ENCODE results near the gene OR6C68.
"Not testable (repeated sequence)": the region's sequence is repeated elsewhere in the genome, so short reads cannot be mapped to it uniquely, and the experiment has no call there.

The OR6C68 gene

GRCh38 chr12:55492078-55492477 lies at the start of gene OR6C68:
Gene OR6C68, plus strand, starts transcription at chr12:55492378. Its CDS starts 0 bp downstream, at chr12:55492378.
- DNase-seq (ENCODE audit: low spot score) = no peak

- no peak for DNase-seq (ENCODE audit: low spot score)
Measured at GRCh38 chr12:55443776-55444175, 48.4 kb upstream of the OR6C68 start, which contains the start of gene OR6C2. Gene OR6C2, plus strand, starts transcription at chr12:55444076. Its CDS starts 8,138 bp downstream, at chr12:55452214.

- DNase-seq (ENCODE audit: low spot score) = no peak
Measured at GRCh38 chr12:55445357-55445756, 46.8 kb upstream of the OR6C68 start.

GRCh38 chr12:55446326-55446725 lies 45.9 kb upstream of the OR6C68 start:
- no peak for DNase-seq (ENCODE audit: low spot score)

- no peak for DNase-seq (ENCODE audit: low spot score)
Measured at GRCh38 chr12:55448825-55449224, 43.4 kb upstream of the OR6C68 start.

GRCh38 chr12:55464926-55465325 lies 27.3 kb upstream of the OR6C68 start:
- DNase-seq (ENCODE audit: low spot score) = not testable (repeated sequence)

- no peak for DNase-seq (ENCODE audit: low spot score)
Measured at GRCh38 chr12:55467836-55468235, 24.3 kb upstream of the OR6C68 start.

GRCh38 chr12:55469291-55469690 lies 22.9 kb upstream of the OR6C68 start:
- no peak for DNase-seq (ENCODE audit: low spot score)

GRCh38 chr12:55470088-55470829 lies 21.9 kb upstream of the OR6C68 start, which contains the start of gene OR6C70:
Gene OR6C70, minus strand, starts transcription at chr12:55470138. Its CDS starts 0 bp downstream, at chr12:55470138.
- DNase-seq (ENCODE audit: low spot score) = no peak

GRCh38 chr12:55472264-55472663 lies 19.9 kb upstream of the OR6C68 start:
- no peak for DNase-seq (ENCODE audit: low spot score)

- not testable (repeated sequence) for DNase-seq (ENCODE audit: low spot score)
Measured at GRCh38 chr12:55479136-55479535, 13.0 kb upstream of the OR6C68 start.

- not testable (repeated sequence) for DNase-seq (ENCODE audit: low spot score)
Measured at GRCh38 chr12:55484284-55484683, 7.9 kb upstream of the OR6C68 start.

- no peak for DNase-seq (ENCODE audit: low spot score)
Measured at GRCh38 chr12:55495490-55495889, 3.3 kb downstream of the OR6C68 start.

GRCh38 chr12:55499231-55499630 lies 7.1 kb downstream of the OR6C68 start:
- no peak for DNase-seq (ENCODE audit: low spot score)

GRCh38 chr12:55499810-55500252 lies 7.7 kb downstream of the OR6C68 start:
- no peak for DNase-seq (ENCODE audit: low spot score)

- DNase-seq (ENCODE audit: low spot score) = no peak
Measured at GRCh38 chr12:55501601-55502000, 9.4 kb downstream of the OR6C68 start.

- no peak for DNase-seq (ENCODE audit: low spot score)
Measured at GRCh38 chr12:55515696-55516095, 23.5 kb downstream of the OR6C68 start.

GRCh38 chr12:55516391-55516790 lies 24.2 kb downstream of the OR6C68 start:
- DNase-seq (ENCODE audit: low spot score) = no peak
